ENCODE measurements around the gene TBC1D19.

The TBC1D19 gene

DNA sequence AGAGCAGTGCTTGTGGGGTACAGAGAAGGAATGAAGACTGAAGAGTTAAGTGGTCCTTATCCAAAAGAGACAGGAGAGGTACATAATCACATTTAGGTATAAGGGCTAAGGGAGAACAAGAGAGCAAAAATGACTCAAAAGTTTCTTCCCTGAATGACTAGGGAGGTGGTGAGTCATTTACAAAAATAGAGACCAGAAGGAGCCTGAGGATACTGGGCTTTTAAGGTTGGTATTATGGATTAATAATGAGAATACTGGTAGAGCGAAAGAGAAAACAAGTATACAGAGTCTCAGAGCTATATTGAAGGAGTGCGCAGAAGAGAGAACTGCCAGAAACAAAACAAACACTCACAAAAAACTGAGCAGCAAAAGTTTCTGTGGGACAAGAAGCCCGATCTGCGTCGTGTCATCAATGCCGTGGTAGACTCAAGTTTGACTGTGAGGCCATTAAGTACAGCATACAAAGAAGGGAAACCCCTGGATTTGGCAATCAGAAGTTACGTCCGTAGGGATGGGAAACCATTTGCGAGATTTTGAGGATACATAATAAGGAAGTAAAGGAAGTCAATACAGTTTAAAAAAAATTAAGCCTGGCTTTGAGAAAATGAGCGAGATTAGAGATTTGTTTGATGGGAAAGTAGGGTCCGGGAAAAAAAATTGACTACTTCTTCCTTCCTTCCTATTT is 147.6 kb downstream of the TBC1D19 start:
- Histone ChIP-seq H3K27me3 (ENCODE audit: low read depth, low read length) (peaks cover 9% of the 10 kb centered on the region), H2AFZ (ENCODE audit: low read depth, low read length) (no peak overlapping the region), H3K4me3 (ENCODE audit: low read length) (peak overlapping the region; percentile 68), H3K27ac (ENCODE audit: low read length) (no peak overlapping the region), H4K20me1 (ENCODE audit: insufficient read depth, low read length) (no peaks in the 10 kb centered on the region), H3K36me3 (replicated peaks; ENCODE audit: low read depth, low read length) (no peaks in the 10 kb centered on the region), H3K9me3 (ENCODE audit: insufficient read depth, low read length) (no peaks in the 10 kb centered on the region), H3K9ac (ENCODE audit: low read length) (peak overlapping the region; percentile 19), H3K79me2 (ENCODE audit: low read length) (no peaks in the 10 kb centered on the region), H3K4me2 (ENCODE audit: low read length) (peak overlapping the region; percentile 84), H3K4me1 (ENCODE audit: low read length) (peaks cover 40% of the 10 kb centered on the region)
- no peak for TF ChIP-seq EZH2phosphoT487 (IDR thresholded peaks at IDR 0.05; ENCODE audit: low read depth)
- TF ChIP-seq, protein P1, sequence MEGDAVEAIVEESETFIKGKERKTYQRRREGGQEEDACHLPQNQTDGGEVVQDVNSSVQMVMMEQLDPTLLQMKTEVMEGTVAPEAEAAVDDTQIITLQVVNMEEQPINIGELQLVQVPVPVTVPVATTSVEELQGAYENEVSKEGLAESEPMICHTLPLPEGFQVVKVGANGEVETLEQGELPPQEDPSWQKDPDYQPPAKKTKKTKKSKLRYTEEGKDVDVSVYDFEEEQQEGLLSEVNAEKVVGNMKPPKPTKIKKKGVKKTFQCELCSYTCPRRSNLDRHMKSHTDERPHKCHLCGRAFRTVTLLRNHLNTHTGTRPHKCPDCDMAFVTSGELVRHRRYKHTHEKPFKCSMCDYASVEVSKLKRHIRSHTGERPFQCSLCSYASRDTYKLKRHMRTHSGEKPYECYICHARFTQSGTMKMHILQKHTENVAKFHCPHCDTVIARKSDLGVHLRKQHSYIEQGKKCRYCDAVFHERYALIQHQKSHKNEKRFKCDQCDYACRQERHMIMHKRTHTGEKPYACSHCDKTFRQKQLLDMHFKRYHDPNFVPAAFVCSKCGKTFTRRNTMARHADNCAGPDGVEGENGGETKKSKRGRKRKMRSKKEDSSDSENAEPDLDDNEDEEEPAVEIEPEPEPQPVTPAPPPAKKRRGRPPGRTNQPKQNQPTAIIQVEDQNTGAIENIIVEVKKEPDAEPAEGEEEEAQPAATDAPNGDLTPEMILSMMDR (IDR thresholded peaks at IDR 0.05; ENCODE audit: low read depth, low read length), result no peak

DNA sequence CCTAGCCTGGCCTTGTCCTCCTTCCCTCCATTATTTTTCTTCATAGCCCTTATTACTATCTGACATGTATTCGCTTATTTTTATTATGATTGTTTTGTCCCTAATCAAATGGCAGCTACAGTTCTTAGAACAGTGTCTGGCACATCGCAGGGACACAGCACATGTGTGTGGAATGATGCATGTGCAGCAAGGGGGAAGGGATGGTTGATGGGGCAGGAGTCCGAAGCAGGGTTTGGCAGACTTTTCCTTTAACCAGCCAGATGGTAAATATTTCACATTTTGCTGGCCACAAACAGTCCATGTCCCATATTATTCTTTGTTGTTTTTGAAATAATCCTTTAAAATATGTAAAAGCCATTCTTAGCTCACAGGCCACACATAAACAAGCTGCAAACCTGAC is 148.5 kb downstream of the TBC1D19 start:
- no peak overlapping the region for H3K4me3 ChIP-seq (ENCODE audit: low read length)
- no peak overlapping the region for H3K27ac ChIP-seq (ENCODE audit: low read length)
- no peaks in the 10 kb centered on the region for H4K20me1 ChIP-seq (ENCODE audit: insufficient read depth, low read length)
- H3K79me2 ChIP-seq (ENCODE audit: low read length), result no peaks in the 10 kb centered on the region
- H3K9ac ChIP-seq (ENCODE audit: low read length), result no peak overlapping the region
- no peaks in the 10 kb centered on the region for H3K36me3 ChIP-seq (replicated peaks; ENCODE audit: low read depth, low read length)
- H3K9me3 ChIP-seq (ENCODE audit: insufficient read depth, low read length), result no peaks in the 10 kb centered on the region
- no peak overlapping the region for H3K4me2 ChIP-seq (ENCODE audit: low read length)
- H2AFZ ChIP-seq (ENCODE audit: low read depth, low read length), result no peak overlapping the region
- peaks cover 37% of the 10 kb centered on the region for H3K4me1 ChIP-seq (ENCODE audit: low read length)
- peaks cover 9% of the 10 kb centered on the region for H3K27me3 ChIP-seq (ENCODE audit: low read depth, low read length)
- TF ChIP-seq EZH2phosphoT487 (IDR thresholded peaks at IDR 0.05; ENCODE audit: low read depth), result no peak
- TF ChIP-seq, protein P1 (IDR thresholded peaks at IDR 0.05; ENCODE audit: low read depth, low read length), result no peak

DNA sequence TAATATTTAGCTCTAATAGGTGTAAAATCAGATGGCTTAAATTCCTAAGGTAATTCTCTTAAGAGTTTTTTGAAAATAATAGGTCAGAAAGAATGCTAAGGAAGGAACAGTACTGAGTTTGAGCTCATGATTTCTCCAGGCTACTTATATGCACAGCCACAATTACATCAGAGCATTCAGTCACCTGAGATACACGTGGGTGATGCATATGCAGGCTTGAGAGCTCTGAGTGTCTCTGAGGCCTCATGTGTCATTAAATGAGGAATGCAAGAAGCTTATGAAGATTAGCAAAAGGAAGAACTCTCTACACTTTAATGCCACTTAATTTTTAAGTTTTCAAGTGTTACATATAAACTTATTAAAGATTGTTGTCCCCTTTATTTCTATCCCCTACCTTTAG is 152.7 kb downstream of the TBC1D19 start:
- Histone ChIP-seq H4K20me1 (ENCODE audit: insufficient read depth, low read length) (no peaks in the 10 kb centered on the region), H3K27me3 (ENCODE audit: low read depth, low read length) (no peaks in the 10 kb centered on the region), H3K4me3 (ENCODE audit: low read length) (no peak overlapping the region), H3K79me2 (ENCODE audit: low read length) (no peaks in the 10 kb centered on the region), H3K36me3 (replicated peaks; ENCODE audit: low read depth, low read length) (no peaks in the 10 kb centered on the region), H3K9me3 (ENCODE audit: insufficient read depth, low read length) (no peaks in the 10 kb centered on the region), H2AFZ (ENCODE audit: low read depth, low read length) (no peak overlapping the region), H3K27ac (ENCODE audit: low read length) (no peak overlapping the region), H3K9ac (ENCODE audit: low read length) (no peak overlapping the region), H3K4me1 (ENCODE audit: low read length) (peaks cover 12% of the 10 kb centered on the region), H3K4me2 (ENCODE audit: low read length) (no peak overlapping the region)
- TF ChIP-seq, protein P1 (IDR thresholded peaks at IDR 0.05; ENCODE audit: low read depth, low read length), result no peak
- TF ChIP-seq EZH2phosphoT487 (IDR thresholded peaks at IDR 0.05; ENCODE audit: low read depth), result no peak

DNA sequence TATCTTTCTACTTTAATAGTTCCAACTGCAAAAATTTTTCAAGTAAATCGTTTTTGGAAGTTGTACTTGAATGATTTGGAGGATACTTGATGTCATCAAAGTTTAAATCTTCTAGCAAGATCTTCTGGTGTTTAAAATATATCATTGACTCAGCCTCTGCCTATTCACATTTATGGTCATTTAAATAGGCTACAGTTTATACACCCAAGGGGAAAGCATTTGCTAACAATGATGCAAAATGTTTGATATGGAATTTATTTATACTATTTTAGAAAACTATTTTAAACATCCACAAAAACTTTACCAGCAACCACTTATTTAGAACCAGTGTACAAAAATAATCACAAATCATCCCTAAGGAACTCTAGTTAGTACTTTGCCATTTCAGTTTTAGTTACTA is 153.5 kb downstream of the TBC1D19 start:
- Histone ChIP-seq H3K9me3 (ENCODE audit: insufficient read depth, low read length) (no peaks in the 10 kb centered on the region), H3K9ac (ENCODE audit: low read length) (no peak overlapping the region), H3K27me3 (ENCODE audit: low read depth, low read length) (no peaks in the 10 kb centered on the region), H4K20me1 (ENCODE audit: insufficient read depth, low read length) (no peaks in the 10 kb centered on the region), H3K79me2 (ENCODE audit: low read length) (no peaks in the 10 kb centered on the region), H3K4me2 (ENCODE audit: low read length) (no peak overlapping the region), H3K27ac (ENCODE audit: low read length) (no peak overlapping the region), H2AFZ (ENCODE audit: low read depth, low read length) (no peak overlapping the region), H3K4me3 (ENCODE audit: low read length) (no peak overlapping the region), H3K36me3 (replicated peaks; ENCODE audit: low read depth, low read length) (no peaks in the 10 kb centered on the region), H3K4me1 (ENCODE audit: low read length) (peaks cover 5% of the 10 kb centered on the region)
- TF ChIP-seq, protein P1 (IDR thresholded peaks at IDR 0.05; ENCODE audit: low read depth, low read length), result no peak
- no peak for TF ChIP-seq EZH2phosphoT487 (IDR thresholded peaks at IDR 0.05; ENCODE audit: low read depth)

Measured in OCI-LY3 (cell line).